ENCODE results near the gene SLC2A1. TPM values are rescaled to one million over a fixed set of nuclear protein-coding genes. Genes with fewer than 3 reads are reported as not detected.

SLC2A1 gene
- total RNA-seq, 1 donor from 2014 or later: 506 TPM

DNA sequence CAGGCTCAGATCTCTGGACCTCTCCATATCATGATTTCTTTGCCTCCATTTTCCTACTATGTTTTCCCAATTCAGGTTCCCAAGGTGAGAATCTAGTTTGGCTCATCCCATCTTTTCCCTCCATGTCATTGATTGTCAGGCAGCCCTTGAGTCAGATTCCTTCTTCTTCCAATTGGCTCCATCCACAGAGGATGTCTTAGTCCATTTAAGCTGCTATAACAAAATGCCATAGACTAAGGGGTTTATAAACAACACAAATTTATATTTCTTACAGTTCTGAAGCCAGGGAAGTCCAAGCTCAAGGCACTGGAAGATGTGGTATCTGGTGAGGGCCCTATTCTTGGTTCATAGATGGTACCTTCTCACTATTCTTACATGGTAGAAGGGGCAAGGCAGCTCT lies 42.8 kb upstream of the SLC2A1 start:
- FAIRE-seq: no peak
- Mint-ChIP-seq H3K4me1 (ENCODE audit: low read depth, unreplicated experiment) (peaks cover 7% of the 10 kb centered on the region), H3K9me3 (ENCODE audit: unreplicated experiment) (peaks cover 3% of the 10 kb centered on the region), H3K36me3 (ENCODE audit: low read depth, unreplicated experiment) (peaks cover 1% of the 10 kb centered on the region), H3K27ac (ENCODE audit: unreplicated experiment) (no peak overlapping the region), H3K27me3 (ENCODE audit: low read depth, unreplicated experiment) (peaks cover 7% of the 10 kb centered on the region), H3K4me3 (ENCODE audit: unreplicated experiment) (no peak overlapping the region)
- Histone ChIP-seq H3K9ac (ENCODE audit: low read length) (no peak overlapping the region), H3K36me3 (ENCODE audit: insufficient read depth, low read length) (no peaks in the 10 kb centered on the region), H3K27ac (ENCODE audit: low read depth, low read length) (no peak overlapping the region), H4K20me1 (ENCODE audit: insufficient read depth, low read length) (no peaks in the 10 kb centered on the region), H3K4me1 (ENCODE audit: insufficient read depth, low read length) (peaks cover 8% of the 10 kb centered on the region), H3K27me3 (ENCODE audit: insufficient read depth, low read length) (no peaks in the 10 kb centered on the region), H3K9me3 (ENCODE audit: insufficient read depth, low read depth, low read length) (no peaks in the 10 kb centered on the region), H3K4me2 (ENCODE audit: low read length) (no peak overlapping the region), H3K79me2 (ENCODE audit: insufficient read depth, low read length) (no peaks in the 10 kb centered on the region), H2AFZ (ENCODE audit: low read depth, low read length) (no peak overlapping the region), H3K4me3 (ENCODE audit: insufficient read depth, low read depth, low read length) (no peak overlapping the region)
- TF ChIP-seq EZH2 (IDR thresholded peaks at IDR 0.05; ENCODE audit: insufficient read depth, low read length): no peak
- TF ChIP-seq, protein P1, sequence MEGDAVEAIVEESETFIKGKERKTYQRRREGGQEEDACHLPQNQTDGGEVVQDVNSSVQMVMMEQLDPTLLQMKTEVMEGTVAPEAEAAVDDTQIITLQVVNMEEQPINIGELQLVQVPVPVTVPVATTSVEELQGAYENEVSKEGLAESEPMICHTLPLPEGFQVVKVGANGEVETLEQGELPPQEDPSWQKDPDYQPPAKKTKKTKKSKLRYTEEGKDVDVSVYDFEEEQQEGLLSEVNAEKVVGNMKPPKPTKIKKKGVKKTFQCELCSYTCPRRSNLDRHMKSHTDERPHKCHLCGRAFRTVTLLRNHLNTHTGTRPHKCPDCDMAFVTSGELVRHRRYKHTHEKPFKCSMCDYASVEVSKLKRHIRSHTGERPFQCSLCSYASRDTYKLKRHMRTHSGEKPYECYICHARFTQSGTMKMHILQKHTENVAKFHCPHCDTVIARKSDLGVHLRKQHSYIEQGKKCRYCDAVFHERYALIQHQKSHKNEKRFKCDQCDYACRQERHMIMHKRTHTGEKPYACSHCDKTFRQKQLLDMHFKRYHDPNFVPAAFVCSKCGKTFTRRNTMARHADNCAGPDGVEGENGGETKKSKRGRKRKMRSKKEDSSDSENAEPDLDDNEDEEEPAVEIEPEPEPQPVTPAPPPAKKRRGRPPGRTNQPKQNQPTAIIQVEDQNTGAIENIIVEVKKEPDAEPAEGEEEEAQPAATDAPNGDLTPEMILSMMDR (IDR thresholded peaks at IDR 0.05; ENCODE audit: insufficient read depth, low read depth, low read length): no peak
- DNase-seq (ENCODE audit: low read depth): no peak

DNA sequence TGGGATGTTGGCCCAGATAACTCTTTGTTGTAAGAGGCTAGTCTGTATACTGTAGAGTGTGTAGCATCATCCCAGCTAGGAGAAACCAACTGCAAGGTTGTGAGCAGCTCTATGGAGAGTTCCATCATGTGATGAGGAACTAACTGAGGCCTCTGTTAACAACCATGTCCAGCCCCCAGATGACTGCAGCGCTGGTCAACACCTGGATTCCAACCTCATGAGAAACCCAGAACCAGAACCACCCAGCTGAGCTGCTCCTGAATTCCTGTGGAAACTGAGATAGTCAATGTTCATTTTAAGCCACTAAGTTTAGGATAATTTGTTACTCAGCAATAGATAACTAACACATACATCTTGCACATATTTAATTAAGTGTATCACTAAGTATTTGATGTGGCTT lies 41.6 kb upstream of the SLC2A1 start:
- Mint-ChIP-seq H3K27me3 (ENCODE audit: low read depth, unreplicated experiment) (peaks cover 7% of the 10 kb centered on the region), H3K36me3 (ENCODE audit: low read depth, unreplicated experiment) (peaks cover 4% of the 10 kb centered on the region), H3K4me3 (ENCODE audit: unreplicated experiment) (no peak overlapping the region), H3K27ac (ENCODE audit: unreplicated experiment) (no peak overlapping the region), H3K4me1 (ENCODE audit: low read depth, unreplicated experiment) (peaks cover 7% of the 10 kb centered on the region), H3K9me3 (ENCODE audit: unreplicated experiment) (peaks cover 3% of the 10 kb centered on the region)
- H2AFZ ChIP-seq (ENCODE audit: low read depth, low read length): no peak overlapping the region
- DNase-seq (ENCODE audit: low read depth): no peak
- H3K4me1 ChIP-seq (ENCODE audit: insufficient read depth, low read length): peaks cover 8% of the 10 kb centered on the region
- H3K9me3 ChIP-seq (ENCODE audit: insufficient read depth, low read depth, low read length): no peaks in the 10 kb centered on the region
- H3K27ac ChIP-seq (ENCODE audit: low read depth, low read length): no peak overlapping the region
- no peaks in the 10 kb centered on the region for H4K20me1 ChIP-seq (ENCODE audit: insufficient read depth, low read length)
- no peaks in the 10 kb centered on the region for H3K36me3 ChIP-seq (ENCODE audit: insufficient read depth, low read length)
- H3K79me2 ChIP-seq (ENCODE audit: insufficient read depth, low read length): no peaks in the 10 kb centered on the region
- H3K27me3 ChIP-seq (ENCODE audit: insufficient read depth, low read length): no peaks in the 10 kb centered on the region
- no peak overlapping the region for H3K9ac ChIP-seq (ENCODE audit: low read length)
- H3K4me3 ChIP-seq (ENCODE audit: insufficient read depth, low read depth, low read length): no peak overlapping the region
- no peak overlapping the region for H3K4me2 ChIP-seq (ENCODE audit: low read length)
- FAIRE-seq: no peak
- TF ChIP-seq, protein P1 (IDR thresholded peaks at IDR 0.05; ENCODE audit: insufficient read depth, low read depth, low read length): no peak
- no peak for TF ChIP-seq EZH2 (IDR thresholded peaks at IDR 0.05; ENCODE audit: insufficient read depth, low read length)

DNA sequence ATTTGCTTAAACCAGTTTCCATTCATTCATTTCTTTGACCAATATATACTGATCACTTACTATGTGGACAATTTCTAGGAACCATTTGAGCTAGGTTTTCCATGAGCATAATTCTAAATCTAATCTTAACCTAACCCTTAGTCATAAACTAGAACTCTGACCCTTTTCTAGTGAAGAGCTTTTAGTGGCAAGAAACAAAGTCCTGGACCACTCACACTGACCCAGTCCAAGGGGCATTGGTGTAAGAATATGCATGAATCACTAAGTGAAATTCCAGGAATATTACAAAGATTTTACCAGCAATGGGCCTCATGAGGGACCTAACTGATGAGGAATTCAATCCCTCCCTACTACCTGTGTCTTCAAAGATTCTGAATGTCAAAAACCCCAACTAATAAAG lies 40.6 kb upstream of the SLC2A1 start:
- H3K9me3 Mint-ChIP-seq (ENCODE audit: unreplicated experiment): peaks cover 3% of the 10 kb centered on the region
- no peaks in the 10 kb centered on the region for H4K20me1 ChIP-seq (ENCODE audit: insufficient read depth, low read length)
- H3K4me1 ChIP-seq (ENCODE audit: insufficient read depth, low read length): peaks cover 8% of the 10 kb centered on the region
- no peaks in the 10 kb centered on the region for H3K9me3 ChIP-seq (ENCODE audit: insufficient read depth, low read depth, low read length)
- no peak overlapping the region for H3K4me2 ChIP-seq (ENCODE audit: low read length)
- H3K27me3 ChIP-seq (ENCODE audit: insufficient read depth, low read length): no peaks in the 10 kb centered on the region
- peaks cover 4% of the 10 kb centered on the region for H3K36me3 Mint-ChIP-seq (ENCODE audit: low read depth, unreplicated experiment)
- no peak overlapping the region for H3K27ac ChIP-seq (ENCODE audit: low read depth, low read length)
- no peak overlapping the region for H3K27ac Mint-ChIP-seq (ENCODE audit: unreplicated experiment)
- TF ChIP-seq EZH2 (IDR thresholded peaks at IDR 0.05; ENCODE audit: insufficient read depth, low read length): no peak
- TF ChIP-seq, protein P1 (IDR thresholded peaks at IDR 0.05; ENCODE audit: insufficient read depth, low read depth, low read length): no peak
- H3K4me3 ChIP-seq (ENCODE audit: insufficient read depth, low read depth, low read length): no peak overlapping the region
- peaks cover 7% of the 10 kb centered on the region for H3K27me3 Mint-ChIP-seq (ENCODE audit: low read depth, unreplicated experiment)
- FAIRE-seq: no peak
- no peak overlapping the region for H3K9ac ChIP-seq (ENCODE audit: low read length)
- peak; percentile 68 for DNase-seq (ENCODE audit: low read depth)
- no peak overlapping the region for H3K4me3 Mint-ChIP-seq (ENCODE audit: unreplicated experiment)
- H2AFZ ChIP-seq (ENCODE audit: low read depth, low read length): no peak overlapping the region
- peaks cover 7% of the 10 kb centered on the region for H3K4me1 Mint-ChIP-seq (ENCODE audit: low read depth, unreplicated experiment)
- no peaks in the 10 kb centered on the region for H3K79me2 ChIP-seq (ENCODE audit: insufficient read depth, low read length)
- H3K36me3 ChIP-seq (ENCODE audit: insufficient read depth, low read length): no peaks in the 10 kb centered on the region
